ENCODE measurements around the gene HELZ2. TPM values are rescaled to one million over a fixed set of nuclear protein-coding genes. Genes with fewer than 3 reads are reported as not detected.

The HELZ2 gene
- total RNA-seq, 6 experiments from 2014 or later, result 14.7 to 20.4 (median 16.5) TPM

DNA sequence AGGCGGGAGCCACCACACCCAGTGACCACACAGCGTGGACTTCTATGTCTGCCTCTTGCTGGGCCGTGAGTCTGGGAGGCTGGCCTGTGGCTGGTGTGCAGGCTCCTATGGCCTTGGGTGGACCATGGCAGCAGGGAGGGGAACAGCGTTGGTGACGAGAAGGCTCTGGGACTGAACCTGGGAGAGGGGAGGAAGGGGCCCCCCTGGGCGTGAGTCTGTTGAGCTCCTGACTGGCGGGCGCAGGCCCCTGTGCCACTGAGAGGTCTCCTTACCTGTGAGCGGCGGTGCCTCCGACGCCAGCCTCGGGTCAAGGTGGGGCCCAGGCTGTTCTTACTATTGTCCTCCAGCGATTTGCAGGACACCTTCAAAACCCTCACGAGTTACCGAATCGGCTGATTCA, 12.8 kb upstream of the HELZ2 start:
- no peaks in the 10 kb centered on the region for H3K4me1 Mint-ChIP-seq (ENCODE audit: low read depth)
- no peaks in the 10 kb centered on the region for H3K9me3 Mint-ChIP-seq
- TF ChIP-seq, protein P1, sequence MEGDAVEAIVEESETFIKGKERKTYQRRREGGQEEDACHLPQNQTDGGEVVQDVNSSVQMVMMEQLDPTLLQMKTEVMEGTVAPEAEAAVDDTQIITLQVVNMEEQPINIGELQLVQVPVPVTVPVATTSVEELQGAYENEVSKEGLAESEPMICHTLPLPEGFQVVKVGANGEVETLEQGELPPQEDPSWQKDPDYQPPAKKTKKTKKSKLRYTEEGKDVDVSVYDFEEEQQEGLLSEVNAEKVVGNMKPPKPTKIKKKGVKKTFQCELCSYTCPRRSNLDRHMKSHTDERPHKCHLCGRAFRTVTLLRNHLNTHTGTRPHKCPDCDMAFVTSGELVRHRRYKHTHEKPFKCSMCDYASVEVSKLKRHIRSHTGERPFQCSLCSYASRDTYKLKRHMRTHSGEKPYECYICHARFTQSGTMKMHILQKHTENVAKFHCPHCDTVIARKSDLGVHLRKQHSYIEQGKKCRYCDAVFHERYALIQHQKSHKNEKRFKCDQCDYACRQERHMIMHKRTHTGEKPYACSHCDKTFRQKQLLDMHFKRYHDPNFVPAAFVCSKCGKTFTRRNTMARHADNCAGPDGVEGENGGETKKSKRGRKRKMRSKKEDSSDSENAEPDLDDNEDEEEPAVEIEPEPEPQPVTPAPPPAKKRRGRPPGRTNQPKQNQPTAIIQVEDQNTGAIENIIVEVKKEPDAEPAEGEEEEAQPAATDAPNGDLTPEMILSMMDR (IDR thresholded peaks at IDR 0.05), result no peak
- no peak overlapping the region for H3K27ac Mint-ChIP-seq
- peaks cover 9% of the 10 kb centered on the region for H3K36me3 Mint-ChIP-seq (ENCODE audit: low read depth)
- DNase-seq, result no peak
- H3K27me3 Mint-ChIP-seq (ENCODE audit: insufficient read depth), result peaks cover 6% of the 10 kb centered on the region
- H3K4me3 Mint-ChIP-seq, result no peak overlapping the region

GRCh38 chr20:63585616-63586565, 11.9 kb upstream of the HELZ2 start:
- Mint-ChIP-seq H3K4me3 (no peak overlapping the region), H3K9me3 (no peaks in the 10 kb centered on the region), H3K27me3 (ENCODE audit: insufficient read depth) (peaks cover 6% of the 10 kb centered on the region), H3K27ac (no peak overlapping the region), H3K4me1 (ENCODE audit: low read depth) (no peaks in the 10 kb centered on the region), H3K36me3 (ENCODE audit: low read depth) (peaks cover 5% of the 10 kb centered on the region)
- TF ChIP-seq, protein P1 (IDR thresholded peaks at IDR 0.05), result no peak
- DNase-seq, result no peak

- Mint-ChIP-seq H3K27me3 (ENCODE audit: insufficient read depth) (peaks cover 15% of the 10 kb centered on the region; the same call in 1 of the 2 replicates), H3K36me3 (ENCODE audit: low read depth) (peaks cover 5% of the 10 kb centered on the region; the same call in 1 of the 2 replicates), H3K4me1 (ENCODE audit: low read depth) (no peaks in the 10 kb centered on the region), H3K9me3 (no peaks in the 10 kb centered on the region), H3K4me3 (no peak overlapping the region), H3K27ac (no peak overlapping the region)
- no peak for DNase-seq
- TF ChIP-seq, protein P1 (IDR thresholded peaks at IDR 0.05), result no peak
These were observed 8.5 kb upstream of the HELZ2 start for GRCh38 chr20:63582382-63583063.

GRCh38 chr20:63580796-63581461, 6.9 kb upstream of the HELZ2 start:
- Mint-ChIP-seq H3K4me3 (no peak overlapping the region), H3K36me3 (ENCODE audit: low read depth) (no peaks in the 10 kb centered on the region), H3K9me3 (no peaks in the 10 kb centered on the region), H3K27me3 (ENCODE audit: insufficient read depth) (peaks cover 15% of the 10 kb centered on the region; the same call in 1 of the 2 replicates), H3K4me1 (ENCODE audit: low read depth) (peaks cover 7% of the 10 kb centered on the region), H3K27ac (no peak overlapping the region)
- TF ChIP-seq, protein P1 (IDR thresholded peaks at IDR 0.05), result peak; percentile 61
- DNase-seq, result peak; percentile 28

- no peaks in the 10 kb centered on the region for H3K9me3 Mint-ChIP-seq
These were observed 5.1 kb upstream of the HELZ2 start for GRCh38 chr20:63579017-63579694.

More at GRCh38 chr20:63579017-63579694, 5.1 kb upstream of the HELZ2 start:
- Mint-ChIP-seq H3K36me3 (ENCODE audit: low read depth) (no peaks in the 10 kb centered on the region), H3K27ac (no peak overlapping the region), H3K27me3 (ENCODE audit: insufficient read depth) (peaks cover 15% of the 10 kb centered on the region; the same call in 1 of the 2 replicates), H3K4me3 (no peak overlapping the region), H3K4me1 (ENCODE audit: low read depth) (peaks cover 17% of the 10 kb centered on the region)
- TF ChIP-seq, protein P1 (IDR thresholded peaks at IDR 0.05), result no peak
- DNase-seq, result no peak
